PC-9 (cell line): Measurements from ENCODE around the gene ITPRIP.

ENCODE experiments used
- EZH2 ChIP-seq: fragments of 200-600 bp; sonication (generic); IDR thresholded peaks from 2 replicates; pipeline ENCODE4 v1.8.0; 2017; ENCODE audit warnings: antibody characterized with exemption, low read depth
- TF ChIP-seq, protein P1 (sequence below): fragments of 200-600 bp; sonication (generic); conservative IDR thresholded peaks from 2 replicates; pipeline ENCODE4 v1.6.1; 2017; ENCODE audit warnings: mixed run types, antibody characterized with exemption, mild to moderate bottlenecking, moderate library complexity

DNA sequence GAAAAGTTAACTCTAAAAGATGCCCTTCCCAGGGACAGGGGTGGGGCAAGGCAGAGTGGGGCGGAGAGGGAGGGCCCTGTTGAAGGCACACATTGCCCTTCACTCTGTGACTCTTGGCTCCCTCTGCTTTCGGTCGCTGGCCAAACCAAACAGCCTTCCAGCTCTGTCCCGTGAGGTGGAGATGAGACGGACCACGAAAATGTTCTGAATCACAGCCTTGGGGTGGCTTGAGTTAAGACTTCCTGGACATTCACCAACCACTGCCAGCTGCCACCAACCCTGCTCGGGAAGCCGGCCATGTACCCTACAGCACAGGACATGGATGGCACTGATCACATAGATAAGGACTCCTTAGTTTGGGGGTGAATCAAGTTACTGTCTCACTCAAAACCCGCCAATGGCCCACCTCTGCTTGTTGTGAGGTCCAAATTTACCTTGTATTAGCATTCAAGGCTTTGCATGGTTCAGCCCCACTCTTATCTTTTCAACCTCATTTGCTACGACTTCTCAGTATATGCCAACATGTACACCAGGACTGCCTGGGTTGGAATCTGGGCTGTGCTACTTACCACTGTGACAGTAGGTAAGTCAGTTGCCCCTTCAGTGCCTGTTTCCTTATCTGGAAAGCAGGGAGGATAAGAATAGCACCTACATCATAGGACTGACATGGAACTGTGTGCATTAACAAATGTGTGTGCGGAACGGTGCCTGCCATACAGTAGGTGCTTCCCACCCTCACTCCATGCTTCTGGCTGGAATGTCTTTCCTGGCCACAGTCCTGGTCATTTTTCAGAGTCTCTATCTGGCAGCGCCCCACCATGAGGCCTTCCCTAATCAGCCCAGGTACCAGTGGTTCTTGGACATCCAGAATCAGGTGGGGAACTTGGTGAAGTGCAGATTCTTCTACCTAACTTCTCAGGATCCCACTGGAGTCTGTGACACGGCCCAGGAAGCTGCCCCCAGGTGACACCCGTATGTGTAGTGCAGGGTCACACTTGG, 28.0 kb downstream of the ITPRIP start:
- TF ChIP-seq, protein P1, sequence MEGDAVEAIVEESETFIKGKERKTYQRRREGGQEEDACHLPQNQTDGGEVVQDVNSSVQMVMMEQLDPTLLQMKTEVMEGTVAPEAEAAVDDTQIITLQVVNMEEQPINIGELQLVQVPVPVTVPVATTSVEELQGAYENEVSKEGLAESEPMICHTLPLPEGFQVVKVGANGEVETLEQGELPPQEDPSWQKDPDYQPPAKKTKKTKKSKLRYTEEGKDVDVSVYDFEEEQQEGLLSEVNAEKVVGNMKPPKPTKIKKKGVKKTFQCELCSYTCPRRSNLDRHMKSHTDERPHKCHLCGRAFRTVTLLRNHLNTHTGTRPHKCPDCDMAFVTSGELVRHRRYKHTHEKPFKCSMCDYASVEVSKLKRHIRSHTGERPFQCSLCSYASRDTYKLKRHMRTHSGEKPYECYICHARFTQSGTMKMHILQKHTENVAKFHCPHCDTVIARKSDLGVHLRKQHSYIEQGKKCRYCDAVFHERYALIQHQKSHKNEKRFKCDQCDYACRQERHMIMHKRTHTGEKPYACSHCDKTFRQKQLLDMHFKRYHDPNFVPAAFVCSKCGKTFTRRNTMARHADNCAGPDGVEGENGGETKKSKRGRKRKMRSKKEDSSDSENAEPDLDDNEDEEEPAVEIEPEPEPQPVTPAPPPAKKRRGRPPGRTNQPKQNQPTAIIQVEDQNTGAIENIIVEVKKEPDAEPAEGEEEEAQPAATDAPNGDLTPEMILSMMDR = no peak
- no peak for TF ChIP-seq EZH2
